Measurements from ENCODE around the gene CNTRL.

DNA sequence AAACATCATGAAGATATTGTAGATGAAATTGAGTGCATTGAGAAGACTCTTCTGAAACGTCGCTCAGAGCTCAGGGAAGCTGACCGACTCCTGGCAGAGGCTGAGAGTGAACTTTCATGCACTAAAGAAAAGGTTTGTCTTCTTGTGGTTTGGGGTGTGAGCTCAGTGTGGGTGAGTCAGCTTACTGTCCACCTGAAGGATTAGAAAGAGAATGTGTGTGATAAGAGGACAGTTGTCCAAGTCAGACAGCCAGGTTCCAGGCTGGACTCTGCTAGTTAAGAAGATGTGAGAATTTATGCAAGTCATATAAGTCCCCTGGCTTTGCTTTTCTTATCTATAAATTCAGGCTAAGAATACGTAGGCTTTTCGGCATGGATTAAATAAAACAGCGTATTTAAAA is 80.0 kb downstream of the CNTRL start:
- TF ChIP-seq, protein P1, sequence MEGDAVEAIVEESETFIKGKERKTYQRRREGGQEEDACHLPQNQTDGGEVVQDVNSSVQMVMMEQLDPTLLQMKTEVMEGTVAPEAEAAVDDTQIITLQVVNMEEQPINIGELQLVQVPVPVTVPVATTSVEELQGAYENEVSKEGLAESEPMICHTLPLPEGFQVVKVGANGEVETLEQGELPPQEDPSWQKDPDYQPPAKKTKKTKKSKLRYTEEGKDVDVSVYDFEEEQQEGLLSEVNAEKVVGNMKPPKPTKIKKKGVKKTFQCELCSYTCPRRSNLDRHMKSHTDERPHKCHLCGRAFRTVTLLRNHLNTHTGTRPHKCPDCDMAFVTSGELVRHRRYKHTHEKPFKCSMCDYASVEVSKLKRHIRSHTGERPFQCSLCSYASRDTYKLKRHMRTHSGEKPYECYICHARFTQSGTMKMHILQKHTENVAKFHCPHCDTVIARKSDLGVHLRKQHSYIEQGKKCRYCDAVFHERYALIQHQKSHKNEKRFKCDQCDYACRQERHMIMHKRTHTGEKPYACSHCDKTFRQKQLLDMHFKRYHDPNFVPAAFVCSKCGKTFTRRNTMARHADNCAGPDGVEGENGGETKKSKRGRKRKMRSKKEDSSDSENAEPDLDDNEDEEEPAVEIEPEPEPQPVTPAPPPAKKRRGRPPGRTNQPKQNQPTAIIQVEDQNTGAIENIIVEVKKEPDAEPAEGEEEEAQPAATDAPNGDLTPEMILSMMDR (conservative IDR thresholded peaks at IDR 0.05) = no peak
- TF ChIP-seq EZH2 (IDR thresholded peaks at IDR 0.05; ENCODE audit: low read depth) = no peak

Data from PC-9 (cell line).